ENCODE measurements around the gene ELFN1.
"Not testable (repeated sequence)": the region's sequence is repeated elsewhere in the genome, so short reads cannot be mapped to it uniquely, and the experiment has no call there.

ELFN1 gene

GRCh38 chr7:1754345-1754908, 84.3 kb downstream of the ELFN1 start:
- no peaks in the 10 kb centered on the region for H3K4me1 Mint-ChIP-seq
- peaks cover 3% of the 10 kb centered on the region for H3K27me3 Mint-ChIP-seq
- no peak for DNase-seq

GRCh38 chr7:1755783-1756625, 85.9 kb downstream of the ELFN1 start:
- H3K36me3 Mint-ChIP-seq (ENCODE audit: low read depth): no peaks in the 10 kb centered on the region
- no peak overlapping the region for H3K4me3 Mint-ChIP-seq
- no peak for DNase-seq
- H3K9me3 Mint-ChIP-seq: no peaks in the 10 kb centered on the region
- ATAC-seq: no peak
- H3K4me1 Mint-ChIP-seq: no peaks in the 10 kb centered on the region
- H3K27me3 Mint-ChIP-seq: peaks cover 3% of the 10 kb centered on the region
- no peak overlapping the region for H3K27ac Mint-ChIP-seq

More at GRCh38 chr7:1754345-1754908, 84.3 kb downstream of the ELFN1 start:
- ATAC-seq: no peak
- Mint-ChIP-seq H3K4me3 (no peak overlapping the region), H3K27ac (no peak overlapping the region), H3K9me3 (no peaks in the 10 kb centered on the region), H3K36me3 (ENCODE audit: low read depth) (no peaks in the 10 kb centered on the region)

GRCh38 chr7:1757601-1758000, 87.5 kb downstream of the ELFN1 start:
- H3K27me3 Mint-ChIP-seq: peaks cover 3% of the 10 kb centered on the region
- H3K4me3 Mint-ChIP-seq: no peak overlapping the region
- H3K27ac Mint-ChIP-seq: no peak overlapping the region
- H3K9me3 Mint-ChIP-seq: no peaks in the 10 kb centered on the region
- H3K36me3 Mint-ChIP-seq (ENCODE audit: low read depth): no peaks in the 10 kb centered on the region
- DNase-seq (no peak), ATAC-seq (no peak)
- no peaks in the 10 kb centered on the region for H3K4me1 Mint-ChIP-seq

GRCh38 chr7:1758028-1758858, 88.2 kb downstream of the ELFN1 start:
- H3K27me3 Mint-ChIP-seq: peaks cover 3% of the 10 kb centered on the region
- no peak overlapping the region for H3K27ac Mint-ChIP-seq
- H3K9me3 Mint-ChIP-seq: no peaks in the 10 kb centered on the region
- no peaks in the 10 kb centered on the region for H3K36me3 Mint-ChIP-seq (ENCODE audit: low read depth)
- ATAC-seq (peak; percentile 69), DNase-seq (peak; percentile 37)
- no peaks in the 10 kb centered on the region for H3K4me1 Mint-ChIP-seq
- no peak overlapping the region for H3K4me3 Mint-ChIP-seq

- Mint-ChIP-seq H3K4me1 (no peaks in the 10 kb centered on the region), H3K27me3 (peaks cover 3% of the 10 kb centered on the region), H3K4me3 (no peak overlapping the region), H3K36me3 (ENCODE audit: low read depth) (no peaks in the 10 kb centered on the region), H3K9me3 (no peaks in the 10 kb centered on the region), H3K27ac (no peak overlapping the region)
- no peak for DNase-seq
- ATAC-seq: no peak
Observed at GRCh38 chr7:1758859-1759521, 88.9 kb downstream of the ELFN1 start.

GRCh38 chr7:1761097-1761496, 91.0 kb downstream of the ELFN1 start:
- H3K27me3 Mint-ChIP-seq: no peaks in the 10 kb centered on the region
- no peaks in the 10 kb centered on the region for H3K9me3 Mint-ChIP-seq
- H3K4me3 Mint-ChIP-seq: no peak overlapping the region
- no peak for ATAC-seq
- H3K27ac Mint-ChIP-seq: no peak overlapping the region
- no peaks in the 10 kb centered on the region for H3K36me3 Mint-ChIP-seq (ENCODE audit: low read depth)
- no peaks in the 10 kb centered on the region for H3K4me1 Mint-ChIP-seq
- DNase-seq: no peak

- Mint-ChIP-seq H3K27ac (no peak overlapping the region), H3K27me3 (no peaks in the 10 kb centered on the region), H3K4me3 (no peak overlapping the region), H3K36me3 (ENCODE audit: low read depth) (no peaks in the 10 kb centered on the region), H3K4me1 (no peaks in the 10 kb centered on the region), H3K9me3 (no peaks in the 10 kb centered on the region)
- ATAC-seq (no peak), DNase-seq (no peak)
Observed at GRCh38 chr7:1761774-1762173, 91.7 kb downstream of the ELFN1 start.

- Mint-ChIP-seq H3K27me3 (no peaks in the 10 kb centered on the region), H3K4me3 (no peak overlapping the region), H3K27ac (no peak overlapping the region), H3K4me1 (no peaks in the 10 kb centered on the region), H3K36me3 (ENCODE audit: low read depth) (no peaks in the 10 kb centered on the region), H3K9me3 (no peaks in the 10 kb centered on the region)
- no peak for ATAC-seq
- DNase-seq: no peak
Observed at GRCh38 chr7:1762238-1762945, 92.3 kb downstream of the ELFN1 start.

GRCh38 chr7:1763033-1763432, 93.0 kb downstream of the ELFN1 start:
- no peak for ATAC-seq
- Mint-ChIP-seq H3K4me3 (no peak overlapping the region), H3K9me3 (no peaks in the 10 kb centered on the region)

GRCh38 chr7:1763911-1764310, 93.8 kb downstream of the ELFN1 start:
- H3K36me3 Mint-ChIP-seq (ENCODE audit: low read depth); H3K9me3 Mint-ChIP-seq; ATAC-seq; H3K4me3 Mint-ChIP-seq; H3K27ac Mint-ChIP-seq; DNase-seq; H3K4me1 Mint-ChIP-seq; H3K27me3 Mint-ChIP-seq: not testable (repeated sequence)

More at GRCh38 chr7:1763033-1763432, 93.0 kb downstream of the ELFN1 start:
- Mint-ChIP-seq H3K4me1 (no peaks in the 10 kb centered on the region), H3K27ac (no peak overlapping the region), H3K27me3 (no peaks in the 10 kb centered on the region), H3K36me3 (ENCODE audit: low read depth) (no peaks in the 10 kb centered on the region)
- DNase-seq: no peak

GRCh38 chr7:1765336-1765735, 95.3 kb downstream of the ELFN1 start:
- DNase-seq (no peak), ATAC-seq (no peak)
- H3K9me3 Mint-ChIP-seq: no peaks in the 10 kb centered on the region
- H3K27ac Mint-ChIP-seq: no peak overlapping the region
- H3K36me3 Mint-ChIP-seq (ENCODE audit: low read depth): no peaks in the 10 kb centered on the region
- H3K4me3 Mint-ChIP-seq: no peak overlapping the region
- H3K4me1 Mint-ChIP-seq: no peaks in the 10 kb centered on the region
- H3K27me3 Mint-ChIP-seq: no peaks in the 10 kb centered on the region

- Mint-ChIP-seq H3K4me3 (no peak overlapping the region), H3K27ac (no peak overlapping the region), H3K4me1 (no peaks in the 10 kb centered on the region), H3K9me3 (no peaks in the 10 kb centered on the region), H3K27me3 (no peaks in the 10 kb centered on the region), H3K36me3 (ENCODE audit: low read depth) (no peaks in the 10 kb centered on the region)
- ATAC-seq (no peak), DNase-seq (no peak)
Observed at GRCh38 chr7:1767524-1767923, 97.4 kb downstream of the ELFN1 start.

GRCh38 chr7:1768832-1769231, 98.8 kb downstream of the ELFN1 start:
- Mint-ChIP-seq H3K27ac (no peak overlapping the region), H3K27me3 (no peaks in the 10 kb centered on the region), H3K36me3 (ENCODE audit: low read depth) (no peaks in the 10 kb centered on the region), H3K4me3 (no peak overlapping the region), H3K9me3 (peaks cover 7% of the 10 kb centered on the region), H3K4me1 (no peaks in the 10 kb centered on the region)
- DNase-seq: no peak
- no peak for ATAC-seq
